ENCODE measurements around the gene BCL7A. TPM values are rescaled to one million over a fixed set of nuclear protein-coding genes. Genes with fewer than 3 reads are reported as not detected.

The BCL7A gene
- polyA plus RNA-seq, 3 donors, result 0.34 to 0.79 (median 0.56) TPM

- H3K36me3 ChIP-seq (replicated peaks in 1 of 2; ENCODE audit: control insufficient read depth in 1 of 2, insufficient read depth in 2 of 2, low read length in 2 of 2), result no peaks in the 10 kb centered on the region
- no peak for TF ChIP-seq CTCF (IDR thresholded peaks at IDR 0.05)
- Mint-ChIP-seq H3K4me1 (peaks cover 36% of the 10 kb centered on the region), H3K4me3 (peak overlapping the region in 1 of 2 donors; percentile 20), H3K27ac (no peak overlapping the region), H3K36me3 (no peaks in the 10 kb centered on the region), H3K9me3 (peaks cover 0 to 2% (median 0%) of the 10 kb centered on the region in 7 donors), H3K27me3 (ENCODE audit: low read depth in 3 of 3) (peaks cover 1 to 9% (median 5%) of the 10 kb centered on the region in 3 donors)
- no peaks in the 10 kb centered on the region for H3K79me2 ChIP-seq (ENCODE audit: insufficient read depth, low read length)
- H3K4me2 ChIP-seq (replicated peaks; ENCODE audit: extremely low read depth, low read length, poor library complexity, severe bottlenecking), result peak overlapping the region; percentile 10
- H2AFZ ChIP-seq (ENCODE audit: insufficient read depth, low read depth, low read length, poor library complexity, severe bottlenecking), result peak overlapping the region; percentile 49
- DNase-seq, result no peak
- no peak overlapping the region for H3K9ac ChIP-seq (ENCODE audit: insufficient read depth, low read length, poor library complexity, severe bottlenecking)
- H3K4me1 ChIP-seq (ENCODE audit: control insufficient read depth in 1 of 2, insufficient read depth in 2 of 2, low read length in 2 of 2), result peaks cover 27 to 31% of the 10 kb centered on the region in 2 donors
- no peaks in the 10 kb centered on the region for H4K20me1 ChIP-seq (ENCODE audit: insufficient read depth, low read length)
- no peaks in the 10 kb centered on the region for H3K9me3 ChIP-seq (replicated peaks in 1 of 2; ENCODE audit: control insufficient read depth in 1 of 2, insufficient read depth in 1 of 2, low read length in 2 of 2)
- no peak overlapping the region for H3K4me3 ChIP-seq (replicated peaks in 1 of 3; ENCODE audit: low read depth in 2 of 3, low read length in 3 of 3)
- intact Hi-C loops (cut with micrococcal nuclease), result no loop called here
- H3K27me3 ChIP-seq (ENCODE audit: control insufficient read depth in 2 of 2, insufficient read depth in 2 of 2, low read length in 2 of 2), result no peaks in the 10 kb centered on the region
- 60% methylated on average over 1 of the region's 5 CpGs for WGBS (ENCODE audit: insufficient coverage)
- no peak overlapping the region for H3K27ac ChIP-seq (ENCODE audit: low read depth in 1 of 2, low read length in 2 of 2)
Observed at GRCh38 chr12:122067548-122067947, 45.9 kb downstream of the BCL7A start.

DNA sequence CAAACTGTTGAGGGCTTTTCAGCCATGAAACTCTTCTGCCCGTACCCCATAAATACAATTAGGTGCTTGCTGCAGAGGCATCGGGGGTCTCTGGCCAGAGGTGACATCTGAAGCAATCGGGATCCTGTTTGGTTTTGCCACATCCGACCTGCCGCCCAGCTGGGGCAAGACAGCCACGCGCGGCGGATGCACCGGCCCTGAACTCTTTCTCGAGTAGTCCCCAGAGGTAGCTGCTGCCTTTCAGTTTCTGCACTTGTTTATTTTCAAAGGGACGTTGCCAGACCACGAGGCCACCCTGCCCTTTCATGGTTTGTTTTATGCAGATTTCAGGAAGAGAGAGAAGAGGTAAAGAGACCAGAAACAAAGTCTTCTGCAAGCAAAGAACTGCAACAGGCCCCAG is 46.3 kb downstream of the BCL7A start:
- Mint-ChIP-seq H3K9me3 (peaks cover 0 to 2% (median 0%) of the 10 kb centered on the region in 7 donors), H3K27ac (peak overlapping the region in 2 of 7 donors; percentile 13 to 69), H3K4me1 (peaks cover 32% of the 10 kb centered on the region), H3K4me3 (peak overlapping the region; percentile 20 to 50), H3K27me3 (ENCODE audit: low read depth in 3 of 3) (peaks cover 1 to 9% (median 5%) of the 10 kb centered on the region in 3 donors), H3K36me3 (no peaks in the 10 kb centered on the region)
- Histone ChIP-seq H3K27me3 (ENCODE audit: control insufficient read depth in 2 of 2, insufficient read depth in 2 of 2, low read length in 2 of 2) (no peaks in the 10 kb centered on the region), H4K20me1 (ENCODE audit: insufficient read depth, low read length) (no peaks in the 10 kb centered on the region), H3K4me3 (replicated peaks in 1 of 3; ENCODE audit: low read depth in 2 of 3, low read length in 3 of 3) (no peak overlapping the region), H3K79me2 (ENCODE audit: insufficient read depth, low read length) (no peaks in the 10 kb centered on the region), H2AFZ (ENCODE audit: insufficient read depth, low read depth, low read length, poor library complexity, severe bottlenecking) (peak overlapping the region; percentile 49), H3K36me3 (replicated peaks in 1 of 2; ENCODE audit: control insufficient read depth in 1 of 2, insufficient read depth in 2 of 2, low read length in 2 of 2) (no peaks in the 10 kb centered on the region), H3K27ac (ENCODE audit: low read depth in 1 of 2, low read length in 2 of 2) (no peak overlapping the region), H3K9me3 (replicated peaks in 1 of 2; ENCODE audit: control insufficient read depth in 1 of 2, insufficient read depth in 1 of 2, low read length in 2 of 2) (no peaks in the 10 kb centered on the region), H3K4me1 (ENCODE audit: control insufficient read depth in 1 of 2, insufficient read depth in 2 of 2, low read length in 2 of 2) (peaks cover 23 to 26% of the 10 kb centered on the region in 2 donors), H3K9ac (ENCODE audit: insufficient read depth, low read length, poor library complexity, severe bottlenecking) (no peak overlapping the region), H3K4me2 (replicated peaks; ENCODE audit: extremely low read depth, low read length, poor library complexity, severe bottlenecking) (peak overlapping the region; percentile 10)
- DNase-seq, result no peak
- WGBS (ENCODE audit: insufficient coverage), result 16% methylated on average over 13 of the region's 13 CpGs
- intact Hi-C loops (cut with micrococcal nuclease), result no loop called here
- TF ChIP-seq CTCF (IDR thresholded peaks at IDR 0.05), result no peak

Data from CD14-positive monocyte (primary cell).